Fibroblast of lung (primary cell): Measurements from ENCODE around the gene SYT4. TPM values are rescaled to one million over a fixed set of nuclear protein-coding genes. Genes with fewer than 3 reads are reported as not detected.

Source experiments
- DNase-seq, 2 donors: peaks; one replicate each; pipeline versions ENCODE4 v3.0.0 to v3.0.0-alpha.2; 2010; ENCODE audit warnings: low read depth in 2 of 2
- H2AFZ ChIP-seq: 2 replicates; pipeline ENCODE4 v1.5.1; 2012; ENCODE audit warnings: low read length, control low read depth, inconsistent platforms
- H3K27ac ChIP-seq: 2 replicates; pipeline ENCODE4 v1.5.1; 2011; ENCODE audit warnings: low read length, control low read depth; ENCODE audit not compliant: insufficient read depth
- H3K27me3 ChIP-seq: 2 replicates; pipeline ENCODE4 v1.5.1; 2011; ENCODE audit warnings: mild to moderate bottlenecking, low read length; ENCODE audit not compliant: control insufficient read depth, insufficient read depth
- H3K36me3 ChIP-seq: 2 replicates; pipeline ENCODE4 v1.5.1; 2011; ENCODE audit warnings: low read length; ENCODE audit not compliant: control insufficient read depth, insufficient read depth
- H3K4me1 ChIP-seq: 2 replicates; pipeline ENCODE4 v1.5.1; 2011; ENCODE audit warnings: low read length; ENCODE audit not compliant: control insufficient read depth, insufficient read depth; ENCODE audit errors: extremely low read depth
- H3K4me2 ChIP-seq: 2 replicates; pipeline ENCODE4 v1.5.1; 2011; ENCODE audit warnings: low read length, control low read depth; ENCODE audit not compliant: insufficient read depth; ENCODE audit errors: extremely low read depth
- H3K4me3 ChIP-seq, 4 experiments: fragments of 200-600 bp in 1 of 4; sonication (generic) in 1 of 4; replicated peaks in 1 of 4; 2 replicates each; pipeline ENCODE4 v1.5.1; 2011 to 2016; ENCODE audit warnings: low read length in 4 of 4, low read depth in 3 of 4, mild to moderate bottlenecking in 3 of 4, control low read depth in 2 of 4, inconsistent platforms in 1 of 4, mixed read lengths in 1 of 4; ENCODE audit not compliant: insufficient read depth in 1 of 4; ENCODE audit errors: control extremely low read depth in 1 of 4
- H3K79me2 ChIP-seq: 2 replicates; pipeline ENCODE4 v1.5.1; 2012; ENCODE audit warnings: mild to moderate bottlenecking, low read length, inconsistent platforms; ENCODE audit not compliant: control insufficient read depth, insufficient read depth
- H3K9ac ChIP-seq: 2 replicates; pipeline ENCODE4 v1.5.1; 2011; ENCODE audit warnings: mild to moderate bottlenecking, low read length, control low read depth; ENCODE audit not compliant: insufficient read depth
- H3K9me3 ChIP-seq: 2 replicates; pipeline ENCODE4 v1.5.1; 2012; ENCODE audit warnings: low read depth, low read length; ENCODE audit not compliant: control insufficient read depth, insufficient read depth
- H4K20me1 ChIP-seq: 2 replicates; pipeline ENCODE4 v1.5.1; 2011; ENCODE audit warnings: low read length; ENCODE audit not compliant: control insufficient read depth, insufficient read depth; ENCODE audit errors: extremely low read depth
- CTCF ChIP-seq, 2 donors: IDR thresholded peaks in 1 of 2; conservative IDR thresholded peaks in 1 of 2; 1 replicate in 1 of 2; 2 replicates in 1 of 2; pipeline ENCODE4 v1.5.1; 2011 to 2012; ENCODE audit warnings: low read length in 2 of 2, control low read depth in 1 of 2, inconsistent platforms in 1 of 2, low read depth in 1 of 2, mild to moderate bottlenecking in 1 of 2
- EZH2 ChIP-seq: IDR thresholded peaks from 2 replicates; pipeline ENCODE4 v1.5.1; 2012; ENCODE audit warnings: low read length, control low read depth, mild to moderate bottlenecking; ENCODE audit errors: missing control alignments
- polyA plus RNA-seq, 2 donors: library from polyadenylated mRNA; depleted of rRNA in 1 of 2; stranded (reverse) in 1 of 2; unstranded in 1 of 2; fragments of >200 nt; gene quantifications; 2 replicates each; pipeline ENCODE4 v1.2.1, GENCODE V29; 2011 to 2012; ENCODE audit warnings: missing spikeins in 1 of 2
- total RNA-seq: library from RNA; depleted of rRNA; stranded (reverse); fragments of >200 nt; gene quantifications from 2 replicates; pipeline ENCODE4 v1.2.1, GENCODE V29; 2014

The SYT4 gene
- total and polyA plus RNA-seq, 2 donors (not counting 1 experiment from before 2014, with no cell fraction given), result not detected

GRCh38 chr18:43283299-43283698, 6.0 kb upstream of the SYT4 start:
- no peak overlapping the region for H3K27ac ChIP-seq
- no peaks in the 10 kb centered on the region for H4K20me1 ChIP-seq
- H3K9me3 ChIP-seq, result no peaks in the 10 kb centered on the region
- H3K27me3 ChIP-seq, result no peaks in the 10 kb centered on the region
- H2AFZ ChIP-seq, result no peak overlapping the region
- H3K4me2 ChIP-seq, result no peak overlapping the region
- no peak overlapping the region for H3K9ac ChIP-seq
- H3K36me3 ChIP-seq, result no peaks in the 10 kb centered on the region
- no peaks in the 10 kb centered on the region for H3K79me2 ChIP-seq
- no peak for DNase-seq
- TF ChIP-seq CTCF (conservative IDR thresholded peaks at IDR 0.05 in 1 of 2, IDR thresholded peaks at IDR 0.05 in 1 of 2; ENCODE audit: low read depth in 1 of 2, low read length in 2 of 2), result no peak
- no peak for TF ChIP-seq EZH2
- no peak overlapping the region for H3K4me3 ChIP-seq
- no peaks in the 10 kb centered on the region for H3K4me1 ChIP-seq

GRCh38 chr18:43279015-43279744, 1.9 kb upstream of the SYT4 start:
- Histone ChIP-seq H3K4me1 (no peaks in the 10 kb centered on the region), H3K27me3 (no peaks in the 10 kb centered on the region), H3K4me2 (no peak overlapping the region), H3K36me3 (no peaks in the 10 kb centered on the region), H3K79me2 (no peaks in the 10 kb centered on the region), H4K20me1 (no peaks in the 10 kb centered on the region), H3K27ac (no peak overlapping the region), H3K9me3 (no peaks in the 10 kb centered on the region), H3K4me3 (no peak overlapping the region), H2AFZ (no peak overlapping the region), H3K9ac (no peak overlapping the region)
- TF ChIP-seq EZH2, result no peak
- TF ChIP-seq CTCF (conservative IDR thresholded peaks at IDR 0.05 in 1 of 2, IDR thresholded peaks at IDR 0.05 in 1 of 2; ENCODE audit: low read depth in 1 of 2, low read length in 2 of 2), result no peak
- DNase-seq, result peak; percentile 22 to 37

- no peak overlapping the region for H3K27ac ChIP-seq
- H2AFZ ChIP-seq, result no peak overlapping the region
- no peaks in the 10 kb centered on the region for H3K9me3 ChIP-seq
- no peak overlapping the region for H3K4me2 ChIP-seq
- no peak overlapping the region for H3K4me3 ChIP-seq
- H3K4me1 ChIP-seq, result no peaks in the 10 kb centered on the region
- TF ChIP-seq EZH2 (no peak), CTCF (conservative IDR thresholded peaks at IDR 0.05 in 1 of 2, IDR thresholded peaks at IDR 0.05 in 1 of 2; ENCODE audit: low read depth in 1 of 2, low read length in 2 of 2) (no peak)
- no peaks in the 10 kb centered on the region for H3K27me3 ChIP-seq
- H3K9ac ChIP-seq, result no peak overlapping the region
- DNase-seq, result no peak
- H3K79me2 ChIP-seq, result no peaks in the 10 kb centered on the region
- no peaks in the 10 kb centered on the region for H3K36me3 ChIP-seq
- no peaks in the 10 kb centered on the region for H4K20me1 ChIP-seq
Measured at GRCh38 chr18:43278355-43278754, 1.1 kb upstream of the SYT4 start.
